ENCODE measurements around the gene ZNF197.
"Not testable (repeated sequence)": the region's sequence is repeated elsewhere in the genome, so short reads cannot be mapped to it uniquely, and the experiment has no call there.

DNA sequence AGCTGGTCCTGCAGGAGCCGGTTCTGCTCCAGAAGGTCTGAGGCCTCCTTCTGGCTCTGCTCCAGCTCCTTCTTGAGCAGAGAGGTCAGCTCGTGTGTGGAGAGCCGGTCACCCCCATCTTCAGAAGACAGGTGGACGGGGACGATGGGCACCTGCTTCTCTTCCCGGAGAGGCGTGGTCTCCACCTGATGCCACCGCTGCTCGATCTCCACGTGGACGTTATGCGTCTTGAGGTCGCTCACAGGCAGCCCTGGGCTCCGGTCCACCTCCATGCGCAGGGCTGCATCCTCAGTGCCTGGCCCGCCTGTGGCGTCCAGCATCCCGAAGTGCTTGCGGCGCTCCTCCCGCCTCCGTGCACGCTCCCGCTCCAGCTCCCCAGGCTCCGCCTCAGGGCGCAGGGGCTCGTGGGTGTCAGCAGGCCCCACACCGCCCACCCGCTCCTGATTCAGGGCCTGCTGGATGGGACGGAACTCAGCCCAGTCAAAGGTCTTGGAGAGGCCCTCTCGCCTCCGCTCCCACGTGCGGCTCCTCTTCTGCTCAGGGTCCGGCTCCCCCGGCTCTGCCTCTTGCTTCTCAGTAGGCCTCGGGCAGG, 45.8 kb upstream of the ZNF197 start:
- not testable (repeated sequence) for TF ChIP-seq EP300 (IDR thresholded peaks at IDR 0.05; ENCODE audit: borderline replicate concordance in 1 of 2, low read depth in 2 of 2, low read length in 2 of 2); POLR2AphosphoS5 (IDR thresholded peaks at IDR 0.05; ENCODE audit: low read depth, low read length); ASH2L (IDR thresholded peaks at IDR 0.05; ENCODE audit: low read length); KDM1A (IDR thresholded peaks at IDR 0.05; ENCODE audit: borderline replicate concordance, low read length); RAD21 (IDR thresholded peaks at IDR 0.05 in 1 of 2, conservative IDR thresholded peaks at IDR 0.05 in 1 of 2; ENCODE audit: low read depth in 2 of 2, low read length in 2 of 2); TAF1 (IDR thresholded peaks at IDR 0.05; ENCODE audit: low read depth, low read length)
- TF ChIP-seq, protein P1, sequence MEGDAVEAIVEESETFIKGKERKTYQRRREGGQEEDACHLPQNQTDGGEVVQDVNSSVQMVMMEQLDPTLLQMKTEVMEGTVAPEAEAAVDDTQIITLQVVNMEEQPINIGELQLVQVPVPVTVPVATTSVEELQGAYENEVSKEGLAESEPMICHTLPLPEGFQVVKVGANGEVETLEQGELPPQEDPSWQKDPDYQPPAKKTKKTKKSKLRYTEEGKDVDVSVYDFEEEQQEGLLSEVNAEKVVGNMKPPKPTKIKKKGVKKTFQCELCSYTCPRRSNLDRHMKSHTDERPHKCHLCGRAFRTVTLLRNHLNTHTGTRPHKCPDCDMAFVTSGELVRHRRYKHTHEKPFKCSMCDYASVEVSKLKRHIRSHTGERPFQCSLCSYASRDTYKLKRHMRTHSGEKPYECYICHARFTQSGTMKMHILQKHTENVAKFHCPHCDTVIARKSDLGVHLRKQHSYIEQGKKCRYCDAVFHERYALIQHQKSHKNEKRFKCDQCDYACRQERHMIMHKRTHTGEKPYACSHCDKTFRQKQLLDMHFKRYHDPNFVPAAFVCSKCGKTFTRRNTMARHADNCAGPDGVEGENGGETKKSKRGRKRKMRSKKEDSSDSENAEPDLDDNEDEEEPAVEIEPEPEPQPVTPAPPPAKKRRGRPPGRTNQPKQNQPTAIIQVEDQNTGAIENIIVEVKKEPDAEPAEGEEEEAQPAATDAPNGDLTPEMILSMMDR (IDR thresholded peaks at IDR 0.05; ENCODE audit: control extremely low read depth in 1 of 3, insufficient read depth in 1 of 3, low read depth in 1 of 3, low read length in 3 of 3): not testable (repeated sequence)
- TF ChIP-seq, protein P2, sequence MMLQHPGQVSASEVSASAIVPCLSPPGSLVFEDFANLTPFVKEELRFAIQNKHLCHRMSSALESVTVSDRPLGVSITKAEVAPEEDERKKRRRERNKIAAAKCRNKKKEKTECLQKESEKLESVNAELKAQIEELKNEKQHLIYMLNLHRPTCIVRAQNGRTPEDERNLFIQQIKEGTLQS (IDR thresholded peaks at IDR 0.05; ENCODE audit: insufficient read depth, low read depth, low read length): not testable (repeated sequence)
